GM11168 (cell line): ENCODE measurements around the gene LKAAEAR1.
"Not testable (repeated sequence)": the region's sequence is repeated elsewhere in the genome, so short reads cannot be mapped to it uniquely, and the experiment has no call there.

Source experiments
- in situ Hi-C: fragments of 300-500 bp; cut with MboI; formaldehyde crosslinking; loops from one replicate; pipeline ENCODE4 v1.12.0; 2022; ENCODE audit warnings: low sequenced_read_pairs; ENCODE audit not compliant: unreplicated experiment

The LKAAEAR1 gene

DNA sequence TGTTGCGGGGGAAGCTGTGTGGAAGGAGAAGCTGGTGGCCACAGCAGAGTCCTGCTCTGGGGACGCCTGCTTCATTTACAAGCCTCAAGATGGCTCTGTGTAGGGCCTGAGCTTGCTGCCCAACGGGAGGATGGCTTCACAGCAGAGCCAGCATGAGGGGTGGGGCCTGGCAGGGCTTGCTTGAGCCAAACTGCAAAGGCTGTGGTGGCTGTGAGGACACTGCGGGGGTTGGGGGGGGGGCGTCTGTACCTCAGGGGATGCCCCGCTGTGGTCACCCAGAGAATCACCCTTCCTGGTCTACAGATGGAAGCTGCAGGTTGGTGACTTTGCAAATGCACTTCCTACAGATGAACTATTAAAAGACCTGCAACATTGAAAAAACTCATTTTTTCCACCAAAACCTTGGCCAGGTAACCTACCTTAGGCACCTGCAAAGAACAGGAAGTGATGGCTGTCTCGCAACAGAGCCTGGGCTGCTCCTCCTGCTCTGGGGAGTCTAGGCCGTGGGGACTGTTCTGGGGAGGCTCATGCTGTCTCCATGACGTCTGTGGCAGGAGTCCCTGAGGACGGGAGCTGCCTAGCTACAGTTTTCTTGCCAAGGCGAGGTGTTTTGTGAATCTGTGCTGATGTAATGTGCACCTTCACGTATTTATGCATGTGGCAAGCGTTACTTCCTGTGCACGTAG is 15.8 kb upstream of the LKAAEAR1 start:
- in situ Hi-C loops, result no loop called here

DNA sequence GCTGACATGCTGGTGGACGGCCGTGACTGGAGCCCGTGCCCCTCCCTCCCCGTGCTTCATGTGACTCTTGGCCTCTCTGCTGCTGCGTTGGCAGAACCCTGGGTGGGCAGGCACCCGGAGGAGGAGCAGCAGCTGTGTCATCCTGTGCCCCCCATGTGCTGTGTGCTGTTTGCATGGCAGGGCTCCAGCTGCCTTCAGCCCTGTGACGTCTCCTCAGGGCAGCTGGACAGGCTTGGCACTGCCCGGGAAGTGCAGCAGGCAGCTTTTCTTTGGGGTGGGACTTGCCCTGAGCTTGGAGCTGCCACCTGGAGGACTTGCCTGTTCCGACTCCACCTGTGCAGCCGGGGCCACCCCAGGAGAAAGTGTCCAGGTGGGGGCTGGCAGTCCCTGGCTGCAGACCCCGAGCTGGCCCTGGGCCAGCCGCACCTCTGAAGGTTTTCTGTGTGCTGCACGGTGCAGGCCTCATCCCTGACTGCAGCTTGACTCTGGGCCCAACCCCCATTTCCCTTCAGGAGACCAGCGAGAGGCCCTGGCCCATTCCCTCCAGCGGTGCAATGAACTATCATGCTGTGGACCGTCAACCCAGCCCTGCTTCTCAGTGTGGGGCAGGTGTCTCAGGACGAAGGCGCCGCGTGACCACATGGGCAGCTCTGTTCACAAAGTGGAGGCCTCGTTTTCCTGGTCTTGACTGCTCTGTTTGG is 15.0 kb upstream of the LKAAEAR1 start:
- in situ Hi-C loops, result no loop called here

DNA sequence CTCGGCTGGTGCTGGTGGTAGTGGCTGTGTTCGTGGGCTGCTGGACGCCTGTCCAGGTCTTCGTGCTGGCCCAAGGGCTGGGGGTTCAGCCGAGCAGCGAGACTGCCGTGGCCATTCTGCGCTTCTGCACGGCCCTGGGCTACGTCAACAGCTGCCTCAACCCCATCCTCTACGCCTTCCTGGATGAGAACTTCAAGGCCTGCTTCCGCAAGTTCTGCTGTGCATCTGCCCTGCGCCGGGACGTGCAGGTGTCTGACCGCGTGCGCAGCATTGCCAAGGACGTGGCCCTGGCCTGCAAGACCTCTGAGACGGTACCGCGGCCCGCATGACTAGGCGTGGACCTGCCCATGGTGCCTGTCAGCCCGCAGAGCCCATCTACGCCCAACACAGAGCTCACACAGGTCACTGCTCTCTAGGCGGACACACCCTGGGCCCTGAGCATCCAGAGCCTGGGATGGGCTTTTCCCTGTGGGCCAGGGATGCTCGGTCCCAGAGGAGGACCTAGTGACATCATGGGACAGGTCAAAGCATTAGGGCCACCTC is 14.3 kb upstream of the LKAAEAR1 start:
- in situ Hi-C loops, result no loop called here

DNA sequence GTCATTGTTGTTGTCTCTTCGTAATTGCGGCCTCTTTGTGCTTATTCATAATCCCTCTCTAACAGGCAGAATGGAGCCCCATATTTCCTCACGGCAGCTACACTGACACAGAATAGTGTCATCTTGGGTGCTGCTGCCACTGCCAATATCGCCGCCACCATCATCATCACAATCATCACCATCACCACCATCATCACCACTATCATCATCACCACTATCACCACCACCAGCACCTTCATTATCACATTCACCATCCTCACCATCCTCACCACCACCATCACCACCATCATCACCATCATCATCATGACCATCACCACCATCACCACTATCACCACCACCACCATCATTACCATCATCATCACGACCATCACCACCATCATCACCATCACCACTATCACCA is 12.3 kb upstream of the LKAAEAR1 start:
- in situ Hi-C loops, result no loop called here

DNA sequence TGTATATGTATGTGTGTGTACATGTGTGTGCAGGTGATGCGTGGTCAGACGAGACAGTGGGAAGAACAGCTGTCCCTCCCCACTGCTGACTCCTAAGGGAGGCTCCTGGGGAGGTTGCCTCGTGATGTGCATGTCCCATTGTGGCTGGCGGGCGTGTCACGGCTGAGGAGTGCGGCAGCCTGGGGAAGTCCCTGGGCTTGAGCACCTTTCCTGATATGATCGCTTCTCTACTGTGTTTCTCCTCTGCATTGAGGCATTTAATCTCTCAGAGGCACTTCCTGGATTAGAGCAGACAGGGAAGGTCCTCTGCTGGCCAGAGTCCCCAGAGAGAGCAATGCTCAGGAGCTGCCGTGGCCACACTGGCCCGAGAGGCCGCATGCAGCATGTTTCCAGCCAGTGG is 11.7 kb upstream of the LKAAEAR1 start:
- in situ Hi-C loops, result no loop called here

DNA sequence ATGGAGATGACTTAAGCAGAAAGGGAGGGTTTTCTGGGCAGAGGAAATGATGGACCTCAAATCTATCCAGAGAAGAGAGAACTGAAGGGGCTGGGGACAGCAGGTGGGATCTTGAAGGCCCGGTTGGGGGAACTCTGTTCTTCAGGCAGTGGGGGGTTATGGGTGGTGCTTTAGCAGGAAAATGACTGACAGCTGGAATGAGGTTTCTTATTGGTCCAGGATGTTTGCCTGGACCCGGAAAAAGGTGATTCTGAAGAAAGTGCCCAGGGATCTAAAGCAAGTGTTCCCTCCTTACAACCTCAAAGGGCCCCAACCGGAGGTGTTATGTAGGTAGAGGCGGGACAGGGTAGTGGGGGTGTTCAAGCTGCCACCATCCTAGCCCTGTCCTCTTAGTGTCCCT is 11.3 kb upstream of the LKAAEAR1 start:
- in situ Hi-C loops, result no loop called here

- in situ Hi-C loops, result no loop called here
Observed at GRCh38 chr20:64093013-64093503, 8.9 kb upstream of the LKAAEAR1 start.

GRCh38 chr20:64092258-64093012 is 8.2 kb upstream of the LKAAEAR1 start:
- in situ Hi-C loops, result no loop called here

GRCh38 chr20:64091770-64092169 is 7.6 kb upstream of the LKAAEAR1 start:
- in situ Hi-C loops, result no loop called here

- in situ Hi-C loops, result no loop called here
Observed at GRCh38 chr20:64091340-64091739, 7.1 kb upstream of the LKAAEAR1 start.

GRCh38 chr20:64090165-64090564 is 6.0 kb upstream of the LKAAEAR1 start:
- in situ Hi-C loops, result no loop called here

DNA sequence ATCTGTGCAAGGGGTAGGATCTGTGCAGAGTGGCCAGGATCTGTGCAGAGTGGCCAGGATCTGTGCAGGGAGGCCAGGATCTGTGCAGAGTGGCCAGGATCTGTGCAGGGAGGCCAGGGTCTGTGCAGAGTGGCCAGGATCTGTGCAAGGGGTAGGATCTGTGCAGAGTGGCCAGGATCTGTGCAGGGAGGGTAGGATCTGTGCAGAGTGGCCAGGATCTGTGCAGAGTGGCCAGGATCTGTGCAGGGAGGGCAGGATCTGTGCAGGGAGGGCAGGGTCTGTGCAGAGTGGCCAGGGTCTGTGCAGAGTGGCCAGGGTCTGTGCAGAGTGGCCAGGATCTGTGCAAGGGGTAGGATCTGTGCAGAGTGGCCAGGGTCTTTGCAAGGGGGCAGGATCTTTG is 4.4 kb upstream of the LKAAEAR1 start:
- in situ Hi-C loops, result not testable (repeated sequence)

DNA sequence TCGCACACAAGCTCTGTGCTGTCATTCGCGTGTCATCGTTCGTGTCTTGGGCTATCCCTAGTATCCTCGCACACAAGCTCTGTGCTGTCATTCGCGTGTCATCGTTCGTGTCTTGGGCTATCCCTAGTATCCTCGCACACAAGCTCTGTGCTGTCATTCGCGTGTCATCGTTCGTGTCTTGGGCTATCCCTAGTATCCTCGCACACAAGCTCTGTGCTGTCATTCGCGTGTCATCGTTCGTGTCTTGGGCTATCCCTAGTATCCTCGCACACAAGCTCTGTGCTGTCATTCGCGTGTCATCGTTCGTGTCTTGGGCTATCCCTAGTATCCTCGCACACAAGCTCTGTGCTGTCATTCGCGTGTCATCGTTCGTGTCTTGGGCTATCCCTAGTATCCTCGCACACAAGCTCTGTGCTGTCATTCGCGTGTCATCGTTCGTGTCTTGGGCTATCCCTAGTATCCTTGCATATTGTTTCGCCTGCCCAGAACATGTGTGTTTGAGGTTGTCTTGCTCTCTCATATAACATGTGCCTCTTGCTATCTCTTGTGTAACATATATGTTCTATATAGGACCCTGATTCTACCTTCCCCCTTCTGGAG is 3.1 kb upstream of the LKAAEAR1 start:
- in situ Hi-C loops, result not testable (repeated sequence)

- in situ Hi-C loops, result no loop called here
Observed at GRCh38 chr20:64086801-64087200, 2.6 kb upstream of the LKAAEAR1 start.

DNA sequence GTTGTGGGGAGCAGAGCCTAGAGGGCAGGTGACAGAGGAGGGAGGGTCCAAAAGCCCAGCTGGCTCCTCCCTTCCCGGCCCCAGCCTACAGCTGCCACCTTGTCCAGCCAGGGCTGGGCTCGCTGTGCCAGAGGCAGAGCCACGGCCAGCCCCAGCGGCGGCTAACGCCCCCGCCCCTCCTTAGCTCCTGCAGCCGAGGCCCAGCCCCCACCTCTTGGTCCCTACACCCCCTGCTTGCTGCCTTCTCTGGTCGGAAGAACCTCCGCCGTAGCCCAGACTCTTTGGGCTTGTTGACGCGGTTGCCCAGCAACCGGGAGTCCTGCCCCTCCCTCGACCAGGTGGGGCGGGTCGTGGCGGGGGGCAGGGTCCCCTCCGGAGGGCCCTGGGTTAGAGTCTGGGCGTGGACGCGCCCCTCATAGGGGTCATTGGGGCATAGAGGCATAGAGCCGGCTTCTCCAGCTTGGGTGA is 521 bp upstream of the LKAAEAR1 start:
- in situ Hi-C loops, result no loop called here

GRCh38 chr20:64083378-64083803 is 807 bp downstream of the LKAAEAR1 start:
- in situ Hi-C loops, result no loop called here

GRCh38 chr20:64082820-64083377 is 1.3 kb downstream of the LKAAEAR1 start:
- in situ Hi-C loops, result no loop called here

- in situ Hi-C loops, result no loop called here
Observed at GRCh38 chr20:64082126-64082731, 2.0 kb downstream of the LKAAEAR1 start.

DNA sequence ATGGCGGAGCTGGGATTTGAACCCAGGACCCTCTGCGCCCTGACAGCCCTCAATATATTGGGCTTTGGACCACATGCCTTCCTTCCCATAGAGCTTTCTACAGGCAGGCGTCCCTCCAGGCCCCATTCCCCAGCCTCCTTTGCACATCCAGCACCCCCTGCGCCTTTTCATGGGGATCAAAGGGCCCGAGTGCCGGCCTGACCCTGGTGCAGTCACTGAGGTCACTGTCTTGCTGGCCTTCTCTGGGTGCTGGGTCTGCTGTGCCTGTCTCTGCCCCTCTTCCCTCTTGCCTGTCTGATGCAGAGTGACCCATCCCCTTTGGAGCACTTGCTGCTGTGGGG is 2.6 kb downstream of the LKAAEAR1 start:
- in situ Hi-C loops, result no loop called here
